ENCODE data around the gene SMIM38.

DNA sequence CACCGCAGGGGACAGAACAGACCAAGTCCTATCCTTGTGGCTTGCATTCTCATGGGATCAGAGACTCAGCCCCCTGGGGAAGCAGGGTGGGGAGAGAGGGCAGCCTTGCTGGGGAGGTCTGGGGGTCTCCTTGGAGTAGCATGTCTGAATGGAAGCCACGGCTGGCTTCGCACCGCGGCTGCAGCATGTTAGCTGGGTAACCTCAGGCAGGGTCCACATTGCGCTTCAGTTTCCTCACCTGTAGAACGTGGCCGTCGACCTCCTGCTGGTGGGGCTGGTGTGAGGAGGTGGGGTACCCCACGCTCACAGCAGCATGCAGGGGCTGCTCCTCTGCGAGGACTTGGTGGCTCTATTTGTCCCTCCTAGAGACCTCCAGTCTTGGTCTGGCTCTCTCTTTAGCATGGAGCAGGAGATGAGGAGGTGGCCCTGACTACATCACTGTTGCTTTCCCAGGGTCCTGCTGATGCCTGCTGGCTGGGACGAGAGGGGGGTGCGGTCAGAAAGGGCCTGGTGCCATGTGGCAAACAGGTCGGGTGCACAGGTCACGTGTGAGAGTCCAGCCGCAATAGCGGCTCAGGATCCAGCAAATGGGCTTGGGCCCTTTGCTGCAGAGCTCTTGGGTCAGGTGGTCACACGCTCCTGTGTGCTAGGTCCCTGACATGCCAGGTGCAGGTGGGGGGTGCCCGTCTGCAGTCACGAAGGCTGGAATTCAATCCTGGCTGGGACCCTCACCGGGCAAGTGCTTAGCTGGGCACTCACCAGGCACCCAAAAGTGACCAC, 35.4 kb upstream of the SMIM38 start:
- TF ChIP-seq POLR2AphosphoS5 (IDR thresholded peaks at IDR 0.05; ENCODE audit: low read depth, low read length): no peak
- TF ChIP-seq, protein P1, sequence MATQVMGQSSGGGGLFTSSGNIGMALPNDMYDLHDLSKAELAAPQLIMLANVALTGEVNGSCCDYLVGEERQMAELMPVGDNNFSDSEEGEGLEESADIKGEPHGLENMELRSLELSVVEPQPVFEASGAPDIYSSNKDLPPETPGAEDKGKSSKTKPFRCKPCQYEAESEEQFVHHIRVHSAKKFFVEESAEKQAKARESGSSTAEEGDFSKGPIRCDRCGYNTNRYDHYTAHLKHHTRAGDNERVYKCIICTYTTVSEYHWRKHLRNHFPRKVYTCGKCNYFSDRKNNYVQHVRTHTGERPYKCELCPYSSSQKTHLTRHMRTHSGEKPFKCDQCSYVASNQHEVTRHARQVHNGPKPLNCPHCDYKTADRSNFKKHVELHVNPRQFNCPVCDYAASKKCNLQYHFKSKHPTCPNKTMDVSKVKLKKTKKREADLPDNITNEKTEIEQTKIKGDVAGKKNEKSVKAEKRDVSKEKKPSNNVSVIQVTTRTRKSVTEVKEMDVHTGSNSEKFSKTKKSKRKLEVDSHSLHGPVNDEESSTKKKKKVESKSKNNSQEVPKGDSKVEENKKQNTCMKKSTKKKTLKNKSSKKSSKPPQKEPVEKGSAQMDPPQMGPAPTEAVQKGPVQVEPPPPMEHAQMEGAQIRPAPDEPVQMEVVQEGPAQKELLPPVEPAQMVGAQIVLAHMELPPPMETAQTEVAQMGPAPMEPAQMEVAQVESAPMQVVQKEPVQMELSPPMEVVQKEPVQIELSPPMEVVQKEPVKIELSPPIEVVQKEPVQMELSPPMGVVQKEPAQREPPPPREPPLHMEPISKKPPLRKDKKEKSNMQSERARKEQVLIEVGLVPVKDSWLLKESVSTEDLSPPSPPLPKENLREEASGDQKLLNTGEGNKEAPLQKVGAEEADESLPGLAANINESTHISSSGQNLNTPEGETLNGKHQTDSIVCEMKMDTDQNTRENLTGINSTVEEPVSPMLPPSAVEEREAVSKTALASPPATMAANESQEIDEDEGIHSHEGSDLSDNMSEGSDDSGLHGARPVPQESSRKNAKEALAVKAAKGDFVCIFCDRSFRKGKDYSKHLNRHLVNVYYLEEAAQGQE (IDR thresholded peaks at IDR 0.05; ENCODE audit: low read depth, low read length): no peak
- TF ChIP-seq EP300 (IDR thresholded peaks at IDR 0.05; ENCODE audit: borderline replicate concordance in 1 of 2, low read depth in 1 of 2, low read length in 1 of 2): no peak
- TF ChIP-seq, protein P2, sequence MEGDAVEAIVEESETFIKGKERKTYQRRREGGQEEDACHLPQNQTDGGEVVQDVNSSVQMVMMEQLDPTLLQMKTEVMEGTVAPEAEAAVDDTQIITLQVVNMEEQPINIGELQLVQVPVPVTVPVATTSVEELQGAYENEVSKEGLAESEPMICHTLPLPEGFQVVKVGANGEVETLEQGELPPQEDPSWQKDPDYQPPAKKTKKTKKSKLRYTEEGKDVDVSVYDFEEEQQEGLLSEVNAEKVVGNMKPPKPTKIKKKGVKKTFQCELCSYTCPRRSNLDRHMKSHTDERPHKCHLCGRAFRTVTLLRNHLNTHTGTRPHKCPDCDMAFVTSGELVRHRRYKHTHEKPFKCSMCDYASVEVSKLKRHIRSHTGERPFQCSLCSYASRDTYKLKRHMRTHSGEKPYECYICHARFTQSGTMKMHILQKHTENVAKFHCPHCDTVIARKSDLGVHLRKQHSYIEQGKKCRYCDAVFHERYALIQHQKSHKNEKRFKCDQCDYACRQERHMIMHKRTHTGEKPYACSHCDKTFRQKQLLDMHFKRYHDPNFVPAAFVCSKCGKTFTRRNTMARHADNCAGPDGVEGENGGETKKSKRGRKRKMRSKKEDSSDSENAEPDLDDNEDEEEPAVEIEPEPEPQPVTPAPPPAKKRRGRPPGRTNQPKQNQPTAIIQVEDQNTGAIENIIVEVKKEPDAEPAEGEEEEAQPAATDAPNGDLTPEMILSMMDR (IDR thresholded peaks at IDR 0.05): no peak
- TF ChIP-seq, protein P3, sequence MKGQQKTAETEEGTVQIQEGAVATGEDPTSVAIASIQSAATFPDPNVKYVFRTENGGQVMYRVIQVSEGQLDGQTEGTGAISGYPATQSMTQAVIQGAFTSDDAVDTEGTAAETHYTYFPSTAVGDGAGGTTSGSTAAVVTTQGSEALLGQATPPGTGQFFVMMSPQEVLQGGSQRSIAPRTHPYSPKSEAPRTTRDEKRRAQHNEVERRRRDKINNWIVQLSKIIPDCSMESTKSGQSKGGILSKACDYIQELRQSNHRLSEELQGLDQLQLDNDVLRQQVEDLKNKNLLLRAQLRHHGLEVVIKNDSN (IDR thresholded peaks at IDR 0.05; ENCODE audit: borderline replicate concordance, low read depth): no peak
- TF ChIP-seq RAD21 (IDR thresholded peaks at IDR 0.05; ENCODE audit: low read length): no peak

Measured in SK-N-SH (cell line).